ENCODE data around the gene CCNK.

The CCNK gene

DNA sequence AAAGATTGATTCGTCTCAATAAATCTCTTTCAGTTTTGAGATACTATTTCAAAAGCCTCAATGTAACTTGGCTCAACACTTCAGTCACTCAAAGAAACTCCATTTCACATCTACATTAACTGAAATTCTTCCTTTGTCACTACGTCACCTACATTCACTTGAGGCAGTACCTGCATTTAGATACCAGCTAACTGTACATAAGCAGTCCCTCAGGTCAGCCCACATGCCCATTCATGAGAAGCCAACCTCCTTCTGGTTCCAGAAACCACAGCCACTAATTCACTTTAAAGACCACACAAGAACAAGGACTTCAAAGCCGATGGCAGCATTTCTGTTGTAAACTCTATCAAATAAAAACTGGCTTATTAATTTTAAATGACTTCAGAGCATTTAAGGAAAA is 43.5 kb upstream of the CCNK start:
- no peak overlapping the region for H3K56ac ChIP-seq (ENCODE audit: low read length)
- no peak for DNase-seq
- no peak overlapping the region for H3K27ac ChIP-seq (ENCODE audit: low read depth, low read length)

DNA sequence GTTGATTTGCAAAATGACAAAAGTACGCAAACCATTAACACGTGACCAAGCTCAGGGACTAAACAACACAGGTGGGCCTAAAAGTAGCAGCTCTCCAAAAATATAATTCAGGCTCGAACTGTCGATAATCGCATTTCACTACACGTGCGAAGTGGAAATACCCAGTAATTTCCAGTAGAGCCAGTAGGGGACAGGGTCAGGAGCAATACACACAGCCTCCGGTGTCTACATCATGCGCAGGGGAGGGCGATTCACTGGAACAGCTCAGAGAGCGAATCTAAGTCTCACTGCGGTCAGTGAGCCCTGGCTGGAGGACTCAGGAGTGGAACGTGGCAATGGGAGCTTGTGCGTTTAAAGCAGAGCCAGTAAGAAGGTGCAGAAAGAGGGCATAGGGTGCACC is 40.9 kb upstream of the CCNK start:
- no peak overlapping the region for H3K23ac ChIP-seq (ENCODE audit: low read length)

More for the DNA sequence above, 43.5 kb upstream of the CCNK start:
- Histone ChIP-seq H4K8ac (ENCODE audit: low read depth, low read length) (no peak overlapping the region), H4K5ac (ENCODE audit: low read length) (no peak overlapping the region), H3K4me1 (ENCODE audit: control insufficient read depth, low read depth, low read length) (no peaks in the 10 kb centered on the region), H2AK5ac (ENCODE audit: low read length) (no peak overlapping the region), H3K9ac (ENCODE audit: low read length) (no peak overlapping the region), H2BK15ac (replicated peaks; ENCODE audit: low read depth) (no peak overlapping the region), H3K79me1 (ENCODE audit: low read length) (peaks cover 7% of the 10 kb centered on the region), H3K27me3 (ENCODE audit: insufficient read depth, low read length, poor library complexity) (no peaks in the 10 kb centered on the region), H3K36me3 (ENCODE audit: control insufficient read depth, insufficient read depth, low read length) (no peaks in the 10 kb centered on the region), H2BK5ac (ENCODE audit: low read length) (no peak overlapping the region), H3K18ac (ENCODE audit: low read length) (no peak overlapping the region), H2BK120ac (ENCODE audit: low read depth, low read length) (no peak overlapping the region), H3K4me2 (ENCODE audit: low read length) (no peak overlapping the region), H3K4ac (ENCODE audit: low read depth, low read length) (no peak overlapping the region), H3K4me3 (ENCODE audit: low read length) (no peak overlapping the region), H3K23ac (ENCODE audit: low read length) (no peak overlapping the region), H3K79me2 (ENCODE audit: control insufficient read depth, insufficient read depth, low read length) (no peaks in the 10 kb centered on the region)
- no CpG with 5 or more reads among the region's 3 CpGs for WGBS (ENCODE audit: extremely low coverage, insufficient coverage, low lambda C conversion rate)

GRCh38 chr14:99441157-99441870 is 39.9 kb upstream of the CCNK start:
- Histone ChIP-seq H2BK15ac (replicated peaks; ENCODE audit: low read depth) (no peak overlapping the region), H2BK120ac (ENCODE audit: low read depth, low read length) (no peak overlapping the region), H3K36me3 (ENCODE audit: control insufficient read depth, insufficient read depth, low read length) (no peaks in the 10 kb centered on the region), H3K18ac (ENCODE audit: low read length) (no peak overlapping the region), H3K27me3 (ENCODE audit: insufficient read depth, low read length, poor library complexity) (no peaks in the 10 kb centered on the region), H3K4me1 (ENCODE audit: control insufficient read depth, low read depth, low read length) (no peaks in the 10 kb centered on the region), H2BK5ac (ENCODE audit: low read length) (no peak overlapping the region), H3K27ac (ENCODE audit: low read depth, low read length) (no peak overlapping the region), H4K5ac (ENCODE audit: low read length) (no peak overlapping the region), H3K9ac (ENCODE audit: low read length) (no peak overlapping the region), H3K4me2 (ENCODE audit: low read length) (no peak overlapping the region), H3K4me3 (ENCODE audit: low read length) (no peak overlapping the region), H3K79me2 (ENCODE audit: control insufficient read depth, insufficient read depth, low read length) (no peaks in the 10 kb centered on the region), H3K79me1 (ENCODE audit: low read length) (peaks cover 7% of the 10 kb centered on the region), H3K23ac (ENCODE audit: low read length) (no peak overlapping the region), H2AK5ac (ENCODE audit: low read length) (no peak overlapping the region), H4K8ac (ENCODE audit: low read depth, low read length) (no peak overlapping the region), H3K56ac (ENCODE audit: low read length) (no peak overlapping the region), H3K4ac (ENCODE audit: low read depth, low read length) (no peak overlapping the region)
- no CpG with 5 or more reads among the region's 11 CpGs for WGBS (ENCODE audit: extremely low coverage, insufficient coverage, low lambda C conversion rate)
- peak; percentile 75 for DNase-seq

More for the DNA sequence above, 40.9 kb upstream of the CCNK start:
- no peak for DNase-seq
- H2BK120ac ChIP-seq (ENCODE audit: low read depth, low read length), result no peak overlapping the region
- H3K27ac ChIP-seq (ENCODE audit: low read depth, low read length), result no peak overlapping the region
- no CpG with 5 or more reads among the region's 14 CpGs for WGBS (ENCODE audit: extremely low coverage, insufficient coverage, low lambda C conversion rate)
- H3K4ac ChIP-seq (ENCODE audit: low read depth, low read length), result no peak overlapping the region
- H3K56ac ChIP-seq (ENCODE audit: low read length), result no peak overlapping the region
- H4K5ac ChIP-seq (ENCODE audit: low read length), result no peak overlapping the region
- H2BK15ac ChIP-seq (replicated peaks; ENCODE audit: low read depth), result no peak overlapping the region
- no peak overlapping the region for H4K8ac ChIP-seq (ENCODE audit: low read depth, low read length)
- H3K18ac ChIP-seq (ENCODE audit: low read length), result no peak overlapping the region
- H3K79me2 ChIP-seq (ENCODE audit: control insufficient read depth, insufficient read depth, low read length), result no peaks in the 10 kb centered on the region
- H3K27me3 ChIP-seq (ENCODE audit: insufficient read depth, low read length, poor library complexity), result no peaks in the 10 kb centered on the region
- no peak overlapping the region for H2BK5ac ChIP-seq (ENCODE audit: low read length)
- no peak overlapping the region for H3K9ac ChIP-seq (ENCODE audit: low read length)
- no peak overlapping the region for H3K4me2 ChIP-seq (ENCODE audit: low read length)
- no peaks in the 10 kb centered on the region for H3K4me1 ChIP-seq (ENCODE audit: control insufficient read depth, low read depth, low read length)
- no peaks in the 10 kb centered on the region for H3K36me3 ChIP-seq (ENCODE audit: control insufficient read depth, insufficient read depth, low read length)
- H3K4me3 ChIP-seq (ENCODE audit: low read length), result no peak overlapping the region
- H3K79me1 ChIP-seq (ENCODE audit: low read length), result peaks cover 7% of the 10 kb centered on the region
- no peak overlapping the region for H2AK5ac ChIP-seq (ENCODE audit: low read length)

- no peak for DNase-seq
- no peak overlapping the region for H3K56ac ChIP-seq (ENCODE audit: low read length)
- no peak overlapping the region for H3K4ac ChIP-seq (ENCODE audit: low read depth, low read length)
- no peak overlapping the region for H3K18ac ChIP-seq (ENCODE audit: low read length)
- H2BK15ac ChIP-seq (replicated peaks; ENCODE audit: low read depth), result no peak overlapping the region
- no peak overlapping the region for H4K8ac ChIP-seq (ENCODE audit: low read depth, low read length)
- H4K5ac ChIP-seq (ENCODE audit: low read length), result no peak overlapping the region
- H2AK5ac ChIP-seq (ENCODE audit: low read length), result no peak overlapping the region
- H3K4me3 ChIP-seq (ENCODE audit: low read length), result no peak overlapping the region
- H3K27ac ChIP-seq (ENCODE audit: low read depth, low read length), result no peak overlapping the region
- H3K4me1 ChIP-seq (ENCODE audit: control insufficient read depth, low read depth, low read length), result no peaks in the 10 kb centered on the region
- H3K23ac ChIP-seq (ENCODE audit: low read length), result no peak overlapping the region
- no peak overlapping the region for H3K9ac ChIP-seq (ENCODE audit: low read length)
- H3K36me3 ChIP-seq (ENCODE audit: control insufficient read depth, insufficient read depth, low read length), result no peaks in the 10 kb centered on the region
- WGBS (ENCODE audit: extremely low coverage, insufficient coverage, low lambda C conversion rate), result no CpG with 5 or more reads among the region's 7 CpGs
- H3K79me2 ChIP-seq (ENCODE audit: control insufficient read depth, insufficient read depth, low read length), result no peaks in the 10 kb centered on the region
- H3K79me1 ChIP-seq (ENCODE audit: low read length), result peaks cover 7% of the 10 kb centered on the region
- H3K27me3 ChIP-seq (ENCODE audit: insufficient read depth, low read length, poor library complexity), result no peaks in the 10 kb centered on the region
- H2BK120ac ChIP-seq (ENCODE audit: low read depth, low read length), result no peak overlapping the region
- H2BK5ac ChIP-seq (ENCODE audit: low read length), result no peak overlapping the region
- H3K4me2 ChIP-seq (ENCODE audit: low read length), result no peak overlapping the region
These were observed 39.3 kb upstream of the CCNK start for GRCh38 chr14:99441918-99442317.

DNA sequence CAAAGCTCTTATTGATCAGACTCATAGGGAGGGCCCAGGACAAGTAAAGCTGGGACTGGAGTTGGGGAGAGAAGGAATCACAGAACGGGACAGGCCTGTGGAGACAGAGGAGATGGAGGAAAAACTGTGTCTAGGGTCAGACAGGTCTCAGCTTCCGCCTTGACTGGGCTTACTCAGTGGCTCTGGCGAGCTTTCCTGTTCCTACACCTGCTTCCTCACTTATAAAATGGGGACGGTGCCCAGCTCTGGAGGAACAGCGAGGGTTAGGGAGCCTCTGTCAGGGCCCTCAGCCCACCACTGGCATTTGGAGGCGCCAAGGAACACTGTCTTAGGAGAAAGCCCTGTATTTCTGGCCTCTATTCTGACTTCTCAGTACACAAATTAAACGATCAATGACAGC is 35.3 kb upstream of the CCNK start:
- no peak overlapping the region for H3K18ac ChIP-seq (ENCODE audit: low read length)
- no peak overlapping the region for H3K4me3 ChIP-seq (ENCODE audit: low read length)
- H2BK5ac ChIP-seq (ENCODE audit: low read length), result no peak overlapping the region
- H3K56ac ChIP-seq (ENCODE audit: low read length), result no peak overlapping the region
- WGBS (ENCODE audit: extremely low coverage, insufficient coverage, low lambda C conversion rate), result no CpG with 5 or more reads among the region's 7 CpGs
- no peak overlapping the region for H3K27ac ChIP-seq (ENCODE audit: low read depth, low read length)
- no peak overlapping the region for H3K23ac ChIP-seq (ENCODE audit: low read length)
- H3K79me1 ChIP-seq (ENCODE audit: low read length), result peaks cover 7% of the 10 kb centered on the region
- H3K27me3 ChIP-seq (ENCODE audit: insufficient read depth, low read length, poor library complexity), result no peaks in the 10 kb centered on the region
- no peaks in the 10 kb centered on the region for H3K4me1 ChIP-seq (ENCODE audit: control insufficient read depth, low read depth, low read length)
- H3K36me3 ChIP-seq (ENCODE audit: control insufficient read depth, insufficient read depth, low read length), result peaks cover 4% of the 10 kb centered on the region
- H3K4me2 ChIP-seq (ENCODE audit: low read length), result no peak overlapping the region
- H3K4ac ChIP-seq (ENCODE audit: low read depth, low read length), result no peak overlapping the region
- H4K5ac ChIP-seq (ENCODE audit: low read length), result no peak overlapping the region
- no peak overlapping the region for H3K9ac ChIP-seq (ENCODE audit: low read length)
- no peaks in the 10 kb centered on the region for H3K79me2 ChIP-seq (ENCODE audit: control insufficient read depth, insufficient read depth, low read length)
- no peak overlapping the region for H2BK120ac ChIP-seq (ENCODE audit: low read depth, low read length)
- H2AK5ac ChIP-seq (ENCODE audit: low read length), result no peak overlapping the region
- H2BK15ac ChIP-seq (replicated peaks; ENCODE audit: low read depth), result no peak overlapping the region
- DNase-seq, result no peak
- H4K8ac ChIP-seq (ENCODE audit: low read depth, low read length), result no peak overlapping the region

- Histone ChIP-seq H3K27ac (ENCODE audit: low read depth, low read length) (no peak overlapping the region), H3K79me1 (ENCODE audit: low read length) (peaks cover 2% of the 10 kb centered on the region), H4K8ac (ENCODE audit: low read depth, low read length) (no peak overlapping the region), H2BK120ac (ENCODE audit: low read depth, low read length) (no peak overlapping the region), H4K5ac (ENCODE audit: low read length) (no peak overlapping the region), H3K56ac (ENCODE audit: low read length) (no peak overlapping the region), H3K4me1 (ENCODE audit: control insufficient read depth, low read depth, low read length) (no peaks in the 10 kb centered on the region), H3K36me3 (ENCODE audit: control insufficient read depth, insufficient read depth, low read length) (peaks cover 4% of the 10 kb centered on the region), H3K4me3 (ENCODE audit: low read length) (no peak overlapping the region), H2AK5ac (ENCODE audit: low read length) (no peak overlapping the region), H3K4ac (ENCODE audit: low read depth, low read length) (no peak overlapping the region), H3K18ac (ENCODE audit: low read length) (no peak overlapping the region), H2BK5ac (ENCODE audit: low read length) (no peak overlapping the region), H3K4me2 (ENCODE audit: low read length) (no peak overlapping the region), H3K27me3 (ENCODE audit: insufficient read depth, low read length, poor library complexity) (no peaks in the 10 kb centered on the region), H3K9ac (ENCODE audit: low read length) (no peak overlapping the region), H3K79me2 (ENCODE audit: control insufficient read depth, insufficient read depth, low read length) (no peaks in the 10 kb centered on the region), H2BK15ac (replicated peaks; ENCODE audit: low read depth) (no peak overlapping the region), H3K23ac (ENCODE audit: low read length) (no peak overlapping the region)
- DNase-seq, result no peak
- no CpG with 5 or more reads among the region's 4 CpGs for WGBS (ENCODE audit: extremely low coverage, insufficient coverage, low lambda C conversion rate)
These were observed 33.5 kb upstream of the CCNK start for GRCh38 chr14:99447739-99448138.

Data from mesendoderm (in vitro differentiated cells).